GM19035 (cell line): Measurements from ENCODE around the gene RFNG.

Source experiments
- ATAC-seq: cut with Tn5 transposase; IDR thresholded peaks from one replicate; pipeline ENCODE4 v1.9.1; 2021; ENCODE audit not compliant: unreplicated experiment

RFNG gene

DNA sequence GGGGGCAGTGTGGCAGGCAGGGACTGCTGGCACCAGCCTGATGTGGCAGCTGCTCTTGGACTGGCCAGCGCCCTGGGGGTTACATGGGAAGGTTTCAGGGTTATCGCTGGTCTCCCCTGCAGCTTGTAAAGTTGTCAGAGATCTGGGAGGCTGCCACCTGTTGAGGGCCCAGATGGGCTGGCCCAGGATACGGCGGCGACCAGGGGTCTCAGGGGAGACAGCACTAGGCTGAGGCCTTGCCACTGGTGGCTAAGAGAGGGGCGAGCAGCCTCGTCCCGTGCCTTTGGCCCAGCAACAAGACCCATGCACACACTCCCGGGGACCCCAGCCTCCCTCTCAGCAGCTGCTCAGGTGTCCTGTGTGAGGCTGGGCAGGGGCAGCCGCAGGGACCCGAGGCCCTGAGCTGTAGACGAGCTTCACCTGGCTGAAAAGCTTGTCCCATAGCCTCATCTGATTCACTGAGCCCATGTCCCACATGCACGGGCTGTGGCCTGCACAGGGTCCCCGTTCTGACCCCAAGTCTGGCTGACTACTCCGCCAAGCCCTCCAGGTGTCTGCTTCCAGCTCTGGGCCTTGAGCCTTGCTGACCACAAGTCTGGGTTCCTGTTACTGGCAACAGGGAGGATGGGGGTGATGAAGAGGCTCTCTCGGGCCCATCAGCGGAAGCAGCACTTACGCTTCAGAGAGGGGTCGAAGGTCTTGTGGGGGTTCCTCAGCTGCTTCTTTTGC, 7.8 kb upstream of the RFNG start:
- no peak for ATAC-seq

DNA sequence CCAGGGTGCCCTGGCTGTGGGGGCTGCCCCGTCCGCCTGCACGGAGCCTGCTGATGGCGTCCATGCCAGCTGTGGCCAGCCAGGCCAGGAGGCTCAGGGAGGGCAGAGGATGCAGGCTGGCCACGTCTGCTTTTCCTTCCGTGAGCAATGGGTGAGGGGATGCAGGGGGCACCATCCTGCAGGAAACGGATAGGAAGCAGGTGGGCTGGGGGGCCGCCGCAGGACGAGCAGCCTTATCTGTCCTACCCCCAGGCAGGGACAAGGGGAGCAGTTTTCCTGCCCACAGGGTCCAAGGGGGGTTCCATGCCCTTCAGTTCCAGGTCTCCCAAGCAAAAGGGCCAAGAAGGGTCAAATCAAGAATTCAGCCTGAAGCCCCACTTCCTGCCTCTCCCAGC, 7.2 kb upstream of the RFNG start:
- no peak for ATAC-seq

DNA sequence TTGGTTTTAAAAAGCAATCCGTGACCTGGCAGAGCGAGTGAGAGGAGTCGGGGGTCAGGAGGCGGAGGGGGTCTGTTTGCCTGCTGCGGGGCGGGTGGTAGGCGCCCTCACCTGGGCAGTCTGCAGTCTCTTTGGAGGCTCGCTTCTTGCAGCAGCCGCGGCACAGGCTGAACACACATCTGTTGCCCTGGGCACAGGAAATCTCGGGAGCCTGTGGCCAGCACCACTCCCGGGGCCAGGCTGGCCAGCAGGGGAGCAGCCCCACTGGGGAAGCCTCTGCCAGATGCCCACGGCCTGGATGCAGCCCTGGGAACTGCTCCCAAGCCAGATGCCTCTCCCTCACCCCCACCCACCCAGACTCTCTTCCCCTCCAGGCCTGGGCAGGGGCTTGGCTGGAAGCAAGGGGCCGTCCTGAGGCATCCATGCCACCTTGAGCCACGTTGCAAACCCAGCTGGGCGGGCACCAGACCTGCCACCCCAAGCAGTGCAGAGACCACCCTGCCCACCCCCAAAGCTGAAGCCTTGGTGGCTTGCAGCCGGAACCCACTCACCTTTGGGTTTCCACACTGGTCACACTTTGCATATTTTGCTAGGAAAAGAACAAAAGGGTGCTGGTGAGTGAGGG, 6.7 kb upstream of the RFNG start:
- ATAC-seq, result no peak

DNA sequence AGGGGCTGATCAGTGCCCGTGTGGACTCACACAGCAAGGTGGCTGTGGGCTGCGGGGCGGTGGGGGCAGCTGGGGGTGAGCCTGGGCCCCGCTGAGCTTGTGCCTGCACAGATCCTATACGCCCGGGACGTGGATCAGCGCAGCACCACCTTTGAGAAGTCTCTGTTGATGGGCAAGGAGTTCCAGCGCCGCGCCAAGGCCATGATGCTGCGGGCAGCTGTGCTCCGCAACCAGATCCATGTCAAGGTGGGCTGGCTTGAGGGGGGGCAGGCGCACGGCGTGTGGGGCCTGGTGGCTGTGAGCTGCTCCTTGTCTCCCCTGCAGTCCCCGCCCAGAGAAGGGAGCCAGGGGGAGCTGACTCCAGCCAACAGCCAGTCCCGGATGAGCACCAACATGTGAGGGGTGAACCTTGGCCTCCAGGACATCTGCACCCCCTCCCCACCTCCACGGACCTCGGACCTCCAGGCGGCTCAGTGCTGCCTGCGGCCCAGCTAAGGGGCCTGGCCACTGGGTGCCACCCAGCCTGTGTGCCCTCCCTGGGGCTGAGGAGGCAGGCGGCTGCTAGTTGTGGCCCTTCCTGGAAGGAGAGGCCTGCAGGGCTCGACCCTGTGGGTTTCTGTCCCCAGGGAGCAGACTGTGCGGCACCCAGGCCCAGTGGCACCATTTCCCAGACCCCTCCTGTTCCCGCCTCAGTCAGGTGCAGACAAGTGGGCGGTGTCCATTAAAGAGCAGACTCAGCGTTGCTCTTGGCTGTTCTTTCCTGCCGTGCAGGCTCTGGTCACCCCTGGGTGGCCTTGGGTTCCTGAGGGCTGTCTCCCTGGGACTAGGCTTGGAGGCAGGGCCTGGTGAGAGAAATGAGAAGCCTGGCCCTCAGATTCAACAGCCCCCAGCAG, 5.4 kb upstream of the RFNG start:
- no peak for ATAC-seq

DNA sequence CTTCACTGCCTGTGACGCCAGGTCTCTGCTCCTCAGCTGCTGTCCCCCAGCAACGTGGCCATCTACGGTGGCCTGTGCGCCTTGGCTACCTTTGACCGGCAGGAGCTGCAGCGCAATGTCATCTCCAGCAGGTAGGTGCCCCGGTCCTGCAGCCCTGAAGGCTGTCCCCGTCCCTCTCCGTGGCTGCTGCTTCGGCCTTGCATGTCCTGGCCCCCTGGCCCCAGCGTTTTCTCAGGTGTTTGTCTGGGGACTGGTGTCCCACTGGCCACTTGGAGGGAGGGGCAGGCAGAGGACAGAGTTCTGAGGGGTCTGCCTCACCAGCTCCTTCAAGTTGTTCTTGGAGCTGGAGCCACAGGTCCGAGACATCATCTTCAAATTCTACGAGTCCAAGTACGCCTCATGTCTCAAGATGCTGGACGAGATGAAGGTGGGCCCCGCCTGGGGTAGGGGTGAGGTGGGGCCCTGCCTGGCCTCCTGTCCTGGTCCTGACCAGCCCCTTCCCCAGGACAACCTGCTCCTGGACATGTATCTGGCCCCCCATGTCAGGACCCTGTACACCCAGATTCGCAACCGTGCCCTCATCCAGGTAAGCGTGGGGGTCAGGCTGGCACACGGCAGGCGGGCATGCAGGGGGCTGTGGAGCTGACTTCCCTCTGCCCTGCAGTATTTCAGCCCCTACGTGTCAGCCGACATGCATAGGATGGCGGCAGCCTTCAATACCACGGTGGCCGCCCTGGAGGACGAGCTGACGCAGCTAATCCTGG, 4.5 kb upstream of the RFNG start:
- no peak for ATAC-seq

DNA sequence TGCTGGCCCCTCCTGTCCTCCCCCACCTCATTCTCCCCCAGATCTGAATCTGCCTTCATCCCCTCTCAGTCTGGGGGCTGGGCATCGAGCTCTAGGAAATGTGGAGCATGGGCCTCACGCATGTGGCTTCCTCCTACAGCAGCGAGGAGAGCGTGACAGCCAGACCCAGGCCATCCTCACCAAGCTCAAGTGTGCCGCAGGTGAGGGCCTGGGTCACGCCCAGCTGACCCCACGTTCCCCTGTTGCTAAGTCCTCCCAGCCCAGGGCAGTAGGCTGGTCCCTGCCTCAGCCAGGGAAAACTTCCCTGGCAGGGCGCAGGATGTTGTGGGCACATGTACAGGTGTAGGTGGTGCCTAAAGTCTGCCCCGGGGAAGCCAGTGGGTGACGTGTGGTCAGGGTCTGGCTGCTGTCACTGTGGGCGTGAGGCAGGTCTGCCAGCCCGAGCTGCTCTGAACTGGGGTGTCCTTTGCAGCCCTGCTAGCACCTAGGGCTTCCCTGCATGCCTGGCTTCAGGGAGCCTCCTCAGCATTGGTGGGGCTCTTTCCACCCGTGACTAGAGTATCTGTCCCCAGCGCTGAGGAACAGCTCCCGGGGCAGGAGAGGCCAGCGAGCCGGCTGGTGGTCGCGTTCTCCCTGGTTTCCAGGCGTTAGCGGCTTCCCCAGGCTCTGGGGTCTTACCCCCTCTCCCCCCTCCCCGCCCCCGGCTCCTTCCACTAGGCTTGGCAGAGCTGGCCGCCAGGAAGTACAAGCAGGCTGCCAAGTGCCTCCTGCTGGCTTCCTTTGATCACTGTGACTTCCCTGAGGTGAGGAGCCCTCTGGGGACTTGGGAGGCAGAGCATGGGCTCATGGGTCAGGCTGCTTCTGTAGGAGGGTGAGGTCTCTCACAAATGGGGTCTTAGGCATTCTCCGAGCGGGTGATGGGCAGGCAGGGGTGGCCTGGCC, 3.7 kb upstream of the RFNG start:
- ATAC-seq, result no peak

DNA sequence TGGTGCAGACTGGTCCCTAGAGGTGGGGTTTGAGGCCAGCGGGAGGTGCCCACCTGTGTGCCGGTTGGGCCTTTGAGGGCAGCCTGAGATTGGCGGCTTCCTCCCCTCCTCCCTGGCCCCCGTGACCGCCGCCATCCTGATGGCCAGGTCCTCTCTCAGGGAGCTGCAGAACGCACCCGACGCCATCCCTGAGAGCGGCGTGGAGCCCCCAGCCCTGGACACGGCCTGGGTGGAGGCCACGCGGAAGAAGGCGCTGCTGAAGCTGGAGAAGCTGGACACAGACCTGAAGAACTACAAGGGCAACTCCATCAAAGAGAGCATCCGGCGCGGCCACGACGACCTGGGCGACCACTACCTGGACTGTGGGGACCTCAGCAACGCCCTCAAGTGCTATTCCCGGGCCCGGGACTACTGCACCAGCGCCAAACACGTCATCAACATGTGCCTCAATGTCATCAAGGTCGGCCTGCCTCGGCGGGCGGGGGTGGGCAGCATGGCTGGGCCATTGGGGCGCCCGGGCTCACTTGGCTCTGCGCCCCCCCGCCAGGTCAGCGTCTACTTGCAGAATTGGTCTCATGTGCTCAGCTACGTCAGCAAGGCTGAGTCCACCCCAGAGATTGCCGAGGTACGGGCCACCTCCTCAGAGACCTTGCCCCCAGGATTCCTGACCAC, 2.9 kb upstream of the RFNG start:
- ATAC-seq, result no peak

DNA sequence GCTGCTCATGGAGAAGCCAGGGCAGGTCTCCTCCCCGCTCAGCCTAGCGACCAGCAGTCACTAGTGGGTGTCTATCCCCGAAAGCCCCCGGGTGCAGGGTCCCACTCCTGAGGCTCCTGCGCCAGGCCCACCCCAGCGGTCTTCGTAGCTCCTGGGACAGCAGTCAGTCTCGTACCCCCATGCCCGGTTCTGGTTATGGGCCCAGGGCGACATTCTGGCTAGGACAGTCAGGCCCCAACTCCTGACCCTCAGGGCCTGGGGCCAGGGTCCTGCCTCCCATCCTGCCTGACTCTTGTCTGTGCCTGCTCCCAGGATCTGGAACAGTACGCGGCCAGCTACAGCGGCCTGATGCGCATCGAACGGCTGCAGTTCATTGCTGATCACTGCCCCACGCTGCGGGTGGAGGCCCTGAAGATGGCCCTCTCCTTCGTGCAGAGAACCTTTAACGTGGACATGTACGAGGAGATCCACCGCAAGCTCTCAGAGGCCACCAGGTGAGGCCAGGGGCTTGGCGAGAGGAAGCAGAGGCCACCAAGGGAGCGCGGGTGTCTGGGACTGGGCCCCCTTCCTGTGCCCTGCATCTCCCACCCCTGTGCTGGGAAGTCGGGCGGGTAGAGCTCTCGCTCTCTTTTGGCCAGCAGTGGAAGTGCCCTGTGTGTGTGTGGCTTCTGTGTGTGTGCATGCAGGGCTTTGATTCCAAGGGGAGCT, 2.1 kb upstream of the RFNG start:
- no peak for ATAC-seq

DNA sequence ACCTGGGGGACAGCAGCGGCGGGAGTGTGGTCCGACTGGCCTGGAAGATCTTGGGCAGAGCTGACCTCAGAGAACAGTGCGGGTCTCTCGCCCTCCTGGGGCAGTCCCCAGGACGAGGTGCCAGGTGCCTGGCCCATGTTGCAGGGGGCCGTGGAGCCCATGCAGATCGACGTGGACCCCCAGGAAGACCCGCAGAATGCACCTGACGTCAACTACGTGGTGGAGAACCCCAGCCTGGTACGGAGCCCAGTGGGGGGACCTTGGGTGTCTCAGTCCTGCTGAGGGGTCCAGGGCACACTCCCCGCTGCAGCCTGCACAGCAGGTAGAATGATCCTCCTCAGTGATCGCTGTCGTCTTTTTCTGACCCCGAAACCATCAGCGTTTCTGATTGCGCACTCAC, 1.5 kb upstream of the RFNG start:
- no peak for ATAC-seq

DNA sequence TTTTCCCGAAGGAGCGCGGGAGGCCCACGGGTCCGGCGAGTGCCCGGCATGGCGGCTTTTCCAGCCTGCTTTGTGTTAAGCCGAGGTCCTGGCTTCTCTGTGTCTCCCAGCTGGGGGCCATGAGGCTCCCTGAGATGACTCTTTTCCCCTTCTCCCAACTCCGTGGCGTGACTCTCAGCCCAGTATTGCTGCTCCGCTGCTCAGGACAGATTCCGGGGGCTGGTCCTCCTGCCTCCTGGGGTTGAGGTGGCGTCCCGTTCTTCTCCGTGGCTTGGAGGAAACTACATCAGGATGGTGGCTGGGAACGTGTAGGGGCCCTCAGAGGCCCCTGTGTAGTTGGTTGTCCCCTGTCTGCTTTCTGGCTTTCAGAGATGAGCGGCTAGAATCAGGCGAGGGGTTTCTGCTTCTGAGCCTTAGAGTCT, 1.0 kb upstream of the RFNG start:
- ATAC-seq, result no peak

DNA sequence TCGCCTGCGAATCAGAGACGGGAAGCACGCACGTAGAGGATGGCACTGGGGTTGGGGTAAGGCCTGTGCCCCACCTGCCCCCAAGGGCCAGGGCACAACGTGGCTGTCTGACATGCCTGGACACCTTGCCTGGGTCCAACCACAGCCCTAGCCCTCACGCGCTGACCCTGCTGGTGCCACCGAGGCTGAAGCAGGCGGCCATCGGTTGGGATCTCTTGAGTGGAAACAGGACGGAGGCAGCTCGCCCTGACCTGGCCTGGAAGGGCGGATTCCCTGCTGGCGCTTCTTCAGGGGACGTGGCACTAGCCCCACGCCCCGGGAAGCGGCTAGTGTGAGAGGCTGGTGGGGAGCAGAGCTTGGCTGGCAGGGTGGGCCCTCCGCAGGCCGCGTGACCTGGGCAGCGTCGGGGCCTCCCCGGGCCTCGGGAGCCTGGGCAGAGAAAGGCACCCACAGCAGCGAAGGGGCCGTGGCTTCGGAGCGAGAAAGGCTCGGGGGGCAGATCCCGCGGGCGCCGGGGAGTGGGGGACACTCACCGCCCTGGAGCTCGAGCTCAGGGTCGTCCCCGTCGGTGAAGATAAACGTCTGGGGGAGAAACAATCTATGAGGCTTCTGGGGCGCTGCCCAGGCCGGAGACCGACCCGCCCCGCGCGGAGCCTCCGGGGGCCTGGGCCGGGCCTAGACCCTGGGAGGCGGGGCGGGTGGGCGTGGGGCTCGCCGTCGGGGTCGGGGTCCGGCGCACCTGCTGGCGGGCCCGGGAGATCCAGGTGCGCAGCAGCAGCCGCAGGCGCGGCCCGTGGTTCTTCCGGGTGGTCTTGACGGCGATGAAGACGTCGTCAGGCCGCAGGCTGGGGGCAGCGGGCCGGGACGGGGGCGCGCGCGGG, 610 bp downstream of the RFNG start:
- ATAC-seq, result no peak

DNA sequence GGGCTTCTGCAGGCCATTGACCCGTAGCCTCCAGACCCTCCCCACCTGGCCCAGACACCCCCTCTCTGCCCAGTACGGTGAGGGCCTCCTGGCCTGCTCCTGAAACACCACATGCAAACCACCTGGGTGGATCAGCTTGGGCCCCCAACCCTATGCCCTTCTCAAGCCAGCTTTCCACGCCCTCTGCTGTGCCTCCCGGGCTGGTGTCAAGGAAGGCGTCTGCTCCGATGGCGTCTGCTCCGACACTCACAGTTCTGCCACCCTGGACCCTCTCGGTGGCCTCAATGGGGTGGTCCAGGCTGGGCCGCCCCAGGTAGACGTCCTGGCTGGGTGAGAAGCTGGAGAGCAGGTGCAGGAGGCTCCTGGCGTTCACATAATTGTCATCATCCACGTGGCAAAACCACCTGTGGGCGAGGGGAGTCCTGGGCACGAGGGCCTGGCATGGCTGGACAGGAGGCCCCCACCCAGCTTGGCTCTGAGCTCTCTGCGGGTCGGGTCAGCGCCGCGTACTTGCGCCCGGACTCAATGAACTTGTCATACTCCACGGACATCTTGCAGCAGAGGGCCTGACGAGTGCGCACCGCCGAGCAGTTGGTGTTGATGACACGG, 1.4 kb downstream of the RFNG start:
- ATAC-seq, result no peak

DNA sequence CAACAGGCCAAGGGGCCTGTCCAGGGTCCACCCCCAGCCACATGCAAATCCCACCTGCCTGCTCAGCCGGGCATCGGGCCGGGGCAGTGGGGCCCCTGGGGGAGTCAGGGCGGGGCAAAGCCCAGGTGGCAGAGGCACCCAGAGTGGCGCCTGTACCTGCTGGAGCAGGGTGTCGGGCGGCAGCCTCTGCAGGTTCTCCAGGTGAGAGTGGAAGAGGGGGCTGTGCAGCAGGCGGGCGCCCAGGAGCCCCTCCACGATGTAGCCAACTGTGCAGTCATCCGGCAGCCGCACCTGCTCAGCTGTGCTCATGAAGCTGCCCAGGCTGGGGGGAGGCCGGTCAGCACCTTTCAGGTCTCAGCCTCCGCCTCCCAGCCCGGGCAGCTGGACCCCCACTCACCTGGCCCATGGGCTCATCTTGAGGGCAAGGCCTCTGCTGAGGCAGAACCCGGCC, 2.1 kb downstream of the RFNG start:
- no peak for ATAC-seq

DNA sequence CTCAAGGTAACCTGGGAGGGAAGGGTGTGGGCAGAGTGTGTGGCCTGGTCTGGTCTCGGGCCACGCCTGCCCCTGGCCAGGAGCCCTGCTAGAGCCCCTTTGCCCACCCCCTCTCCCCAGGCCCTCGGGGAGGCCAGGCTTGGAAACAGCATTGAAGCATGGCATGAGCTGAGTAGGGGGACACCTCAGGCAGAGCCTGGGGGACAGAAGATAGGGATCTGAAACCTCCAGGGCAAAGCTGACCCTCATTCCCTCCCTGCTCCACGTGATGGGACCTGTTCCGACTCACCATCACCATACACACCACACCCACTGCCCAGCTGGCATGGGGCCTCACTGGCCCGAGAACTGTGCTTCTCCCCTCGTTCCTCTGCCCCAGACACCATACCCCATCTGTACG, 2.5 kb downstream of the RFNG start:
- no peak for ATAC-seq

DNA sequence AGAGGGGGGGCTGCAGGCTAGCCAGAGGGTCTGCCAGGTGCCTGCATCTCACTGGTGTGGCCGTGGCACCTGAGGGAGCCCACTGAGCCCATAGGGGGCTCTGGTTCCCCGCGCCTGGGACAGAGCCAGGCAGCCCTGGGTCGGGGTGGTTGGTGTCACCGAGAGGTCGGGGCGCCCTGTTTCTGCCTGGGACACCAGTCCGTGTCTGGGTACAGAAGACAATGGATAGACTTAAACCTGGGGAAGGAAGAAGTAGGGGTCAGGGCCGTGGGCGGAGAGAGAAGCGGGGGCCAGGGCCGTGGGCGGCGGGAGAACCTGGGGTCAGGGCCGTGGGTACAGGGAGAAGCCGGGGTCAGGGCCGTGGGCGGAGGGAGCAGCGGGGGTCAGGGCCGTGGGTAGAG, 3.0 kb downstream of the RFNG start:
- no peak for ATAC-seq

DNA sequence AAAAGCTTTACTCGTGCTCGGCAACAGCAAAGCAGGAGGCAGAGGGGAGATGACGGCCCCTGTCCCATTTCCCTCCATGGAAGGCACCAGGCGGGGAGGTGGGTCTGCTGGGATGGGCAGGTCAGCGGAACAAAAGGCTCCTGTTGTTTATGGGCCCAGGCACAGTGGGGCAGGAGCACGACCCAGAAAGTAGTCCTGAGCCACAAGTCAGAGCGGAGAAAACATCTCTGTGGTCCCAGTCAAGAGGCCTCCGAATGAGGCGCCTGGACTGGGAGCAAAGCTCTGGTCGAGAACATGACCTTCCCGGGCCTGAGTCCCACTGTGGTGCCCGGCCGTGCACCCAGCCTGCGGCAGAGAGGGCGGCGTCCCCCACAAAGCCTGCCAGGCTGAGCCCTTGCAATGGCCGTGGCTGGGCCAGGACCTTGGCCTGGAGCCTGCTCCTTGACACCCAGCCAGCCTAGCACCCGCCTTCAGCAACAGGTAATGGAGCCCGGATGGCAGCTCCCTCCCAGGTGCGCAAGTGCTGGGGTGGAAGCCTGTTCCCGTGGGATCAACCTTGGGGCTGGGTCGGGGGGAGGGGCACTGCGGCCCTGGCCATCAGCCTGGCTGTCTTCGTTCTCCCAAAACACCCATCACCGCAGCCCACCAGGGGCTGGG, 3.6 kb downstream of the RFNG start:
- ATAC-seq, result no peak

DNA sequence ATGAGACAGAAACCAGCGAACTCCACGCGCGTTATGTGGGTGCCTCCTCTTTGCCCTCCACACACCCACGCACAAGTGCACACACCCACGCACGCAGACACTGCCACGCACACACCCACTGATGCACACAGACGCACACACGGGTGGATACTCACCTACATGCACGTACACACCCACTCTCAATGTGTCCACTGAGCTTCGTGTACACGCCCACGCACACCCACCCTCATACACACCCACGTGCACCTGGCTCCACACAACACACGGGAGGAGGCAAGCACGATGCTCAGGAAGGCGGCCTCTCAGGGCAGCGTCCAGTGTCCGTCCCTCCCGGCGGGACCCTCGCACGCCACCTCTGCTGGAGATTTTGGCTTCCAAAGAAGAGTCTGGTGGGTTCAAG, 4.2 kb downstream of the RFNG start:
- no peak for ATAC-seq
